ENCODE results near the gene EYS.

- TF ChIP-seq EZH2 (IDR thresholded peaks at IDR 0.05) = no peak
- TF ChIP-seq CTCF (IDR thresholded peaks at IDR 0.05 in 2 of 3, conservative IDR thresholded peaks at IDR 0.05 in 1 of 3; ENCODE audit: borderline replicate concordance in 1 of 3, insufficient read depth in 1 of 3, low read depth in 2 of 3, low read length in 2 of 3) = no peak
- TF ChIP-seq SIN3A (IDR thresholded peaks at IDR 0.05; ENCODE audit: low read depth) = no peak
- no peak for TF ChIP-seq CEBPB (IDR thresholded peaks at IDR 0.05; ENCODE audit: low read depth)
- no peak for TF ChIP-seq POLR2AphosphoS5 (IDR thresholded peaks at IDR 0.05; ENCODE audit: low read depth, low read length)
Observed at GRCh38 chr6:63930848-63931247, 1776.2 kb downstream of the EYS start.
